Measurements from ENCODE around the gene MPND. TPM values are rescaled to one million over a fixed set of nuclear protein-coding genes. Genes with fewer than 3 reads are reported as not detected.
A peak's percentile ranks its signal among the peaks of the same experiment; 100 is the strongest.

MPND gene
- total and polyA plus RNA-seq, 2 of the 13 experiments (the other 11 are each of a cell fraction or from before 2014, with no cell fraction given) = 10.8 to 15.8 TPM

GRCh38 chr19:4342615-4343369, 570 bp upstream of the MPND start (continued):
- TF ChIP-seq TEF (CRISPR knock-in tag; IDR thresholded peaks at IDR 0.05) = 0 out of 2 replicates have a peak, but pooled peaks have one; percentile 27
- 0 out of 2 replicates have a peak, but pooled peaks have one; percentile 20 for TF ChIP-seq MAZ (IDR thresholded peaks at IDR 0.05; ENCODE audit: borderline replicate concordance, low read depth, low read length)
- peak; percentile 22; the same call in 1 of the 2 replicates for TF ChIP-seq MAZ (CRISPR knock-in tag; IDR thresholded peaks at IDR 0.05; ENCODE audit: low read depth)
- no peak for TF ChIP-seq FOXC1 (CRISPR knock-in tag; IDR thresholded peaks at IDR 0.05; ENCODE audit: borderline replicate concordance)
- TF ChIP-seq NKX3-1 (CRISPR knock-in tag; IDR thresholded peaks at IDR 0.05) = no peak
- TF ChIP-seq RFX5 (IDR thresholded peaks at IDR 0.05; ENCODE audit: low read depth, low read length) = peak; percentile 75
- peak in 1 of 2 experiments; percentile 37; a peak in 1 of 4 replicates for TF ChIP-seq HMGXB4 (CRISPR knock-in tag; IDR thresholded peaks at IDR 0.05; ENCODE audit: borderline replicate concordance in 1 of 2, low read depth in 1 of 2)
- TF ChIP-seq ZNF704 (CRISPR knock-in tag; IDR thresholded peaks at IDR 0.05; ENCODE audit: borderline replicate concordance) = 0 out of 2 replicates have a peak, but pooled peaks have one; percentile 22
- no peak for TF ChIP-seq MIER2 (CRISPR knock-in tag; IDR thresholded peaks at IDR 0.05)
- TF ChIP-seq HNRNPUL1 (IDR thresholded peaks at IDR 0.05; ENCODE audit: low read depth, low read length) = no peak
- TF ChIP-seq ZNF160 (CRISPR knock-in tag; IDR thresholded peaks at IDR 0.05) = 0 out of 2 replicates have a peak, but pooled peaks have one; percentile 71
- no peak for TF ChIP-seq MLLT10 (CRISPR knock-in tag; IDR thresholded peaks at IDR 0.05)
- no peak; the same call in 1 of the 2 replicates for TF ChIP-seq BORCS8-MEF2B (CRISPR knock-in tag; IDR thresholded peaks at IDR 0.05)
- no peak for TF ChIP-seq MTA3 (CRISPR knock-in tag; IDR thresholded peaks at IDR 0.05)
- TF ChIP-seq ZBTB40 (IDR thresholded peaks at IDR 0.05) = no peak
- TF ChIP-seq ZBTB40 (CRISPR knock-in tag; IDR thresholded peaks at IDR 0.05) = no peak; the same call in 1 of the 2 replicates

Data from HepG2 (cell line).